H9 (cell line): ENCODE data around the gene COL5A3. TPM values are rescaled to one million over a fixed set of nuclear protein-coding genes. Genes with fewer than 3 reads are reported as not detected.

ENCODE experiments used
- DNase-seq: peaks from one replicate; pipeline ENCODE4 v3.0.0-alpha.2; 2017
- H2AFZ ChIP-seq: one replicate; pipeline ENCODE4 v1.6.1; 2013; ENCODE audit warnings: mild to moderate bottlenecking, low read length, control low read depth, moderate library complexity
- H2AK5ac ChIP-seq: 2 replicates; pipeline ENCODE4 v1.6.1; 2013; ENCODE audit warnings: low read length, control low read depth, mixed read lengths; ENCODE audit not compliant: insufficient read length
- H2BK120ac ChIP-seq: one replicate; pipeline ENCODE4 v1.6.1; 2013; ENCODE audit warnings: low read depth, mild to moderate bottlenecking, low read length, control low read depth, inconsistent platforms; ENCODE audit not compliant: poor library complexity, severe bottlenecking
- H2BK12ac ChIP-seq: 2 replicates; pipeline ENCODE4 v1.6.1; 2013; ENCODE audit warnings: low read length, control low read depth, mixed read lengths, low read depth; ENCODE audit not compliant: insufficient read length
- H2BK15ac ChIP-seq: 2 replicates; pipeline ENCODE4 v1.6.1; 2013; ENCODE audit warnings: low read depth, low read length, control low read depth
- H2BK20ac ChIP-seq: one replicate; pipeline ENCODE4 v1.6.1; 2013; ENCODE audit warnings: low read depth, mild to moderate bottlenecking, low read length, control low read depth, inconsistent platforms; ENCODE audit not compliant: poor library complexity, severe bottlenecking
- H2BK5ac ChIP-seq: 2 replicates; pipeline ENCODE4 v1.6.1; 2013; ENCODE audit warnings: low read length, control low read depth, mixed read lengths; ENCODE audit not compliant: insufficient read length
- H3K14ac ChIP-seq: 2 replicates; pipeline ENCODE4 v1.6.1; 2013; ENCODE audit warnings: low read length, control low read depth; ENCODE audit not compliant: insufficient read depth
- H3K18ac ChIP-seq: 2 replicates; pipeline ENCODE4 v1.6.1; 2013; ENCODE audit warnings: low read depth, mild to moderate bottlenecking, mixed read lengths, low read length, control low read depth; ENCODE audit not compliant: insufficient read length
- H3K23ac ChIP-seq: 2 replicates; pipeline ENCODE4 v1.6.1; 2013; ENCODE audit warnings: low read length, control low read depth, mixed read lengths, low read depth; ENCODE audit not compliant: insufficient read length
- H3K23me2 ChIP-seq: 2 replicates; pipeline ENCODE4 v1.6.1; 2013; ENCODE audit warnings: low read depth, mild to moderate bottlenecking, mixed read lengths, low read length, control low read depth; ENCODE audit not compliant: insufficient read length, poor library complexity, severe bottlenecking
- H3K27ac ChIP-seq: 2 replicates; pipeline ENCODE4 v1.5.1; 2013; ENCODE audit warnings: low read length, control low read depth, mixed read lengths, low read depth; ENCODE audit not compliant: insufficient read length
- H3K27me3 ChIP-seq: 2 replicates; pipeline ENCODE4 v1.6.1; 2013; ENCODE audit warnings: low read length, control low read depth, inconsistent platforms; ENCODE audit not compliant: insufficient read depth
- H3K4ac ChIP-seq: 2 replicates; pipeline ENCODE4 v1.6.1; 2013; ENCODE audit warnings: low read depth, mild to moderate bottlenecking, control low read depth, inconsistent platforms, low read length, moderate library complexity
- H3K4me1 ChIP-seq: 2 replicates; pipeline ENCODE4 v1.6.1; 2013; ENCODE audit warnings: low read length, control low read depth, inconsistent platforms; ENCODE audit not compliant: insufficient read depth
- H3K4me2 ChIP-seq: 2 replicates; pipeline ENCODE4 v1.6.1; 2013; ENCODE audit warnings: low read length, control low read depth, mixed read lengths; ENCODE audit not compliant: insufficient read length, insufficient read depth
- H3K56ac ChIP-seq: 2 replicates; pipeline ENCODE4 v1.6.1; 2013; ENCODE audit warnings: low read depth, mild to moderate bottlenecking, mixed read lengths, low read length, control low read depth; ENCODE audit not compliant: insufficient read length
- H3K79me1 ChIP-seq: 2 replicates; pipeline ENCODE4 v1.6.1; 2013; ENCODE audit warnings: low read depth, mild to moderate bottlenecking, moderate library complexity, low read length, control low read depth, inconsistent platforms; ENCODE audit not compliant: insufficient read depth, poor library complexity, severe bottlenecking
- H3K79me2 ChIP-seq: 2 replicates; pipeline ENCODE4 v1.6.1; 2013; ENCODE audit warnings: low read length, control low read depth, inconsistent platforms; ENCODE audit not compliant: insufficient read depth
- H3K9ac ChIP-seq: 2 replicates; pipeline ENCODE4 v1.6.1; 2013; ENCODE audit warnings: low read length, control low read depth, mixed read lengths; ENCODE audit not compliant: insufficient read length; ENCODE audit errors: extremely low read depth
- H3K9me3 ChIP-seq: one replicate; pipeline ENCODE4 v1.6.1; 2013; ENCODE audit warnings: low read depth, low read length, inconsistent platforms; ENCODE audit not compliant: control insufficient read depth
- H3T11ph ChIP-seq: one replicate; pipeline ENCODE4 v1.6.1; 2013; ENCODE audit warnings: mild to moderate bottlenecking, low read length, control low read depth, inconsistent platforms
- H4K20me1 ChIP-seq: one replicate; pipeline ENCODE4 v1.6.1; 2013; ENCODE audit not compliant: control insufficient read depth, insufficient read length, insufficient read depth
- H4K5ac ChIP-seq: 2 replicates; pipeline ENCODE4 v1.6.1; 2013; ENCODE audit warnings: low read depth, mild to moderate bottlenecking, mixed read lengths, low read length, control low read depth; ENCODE audit not compliant: insufficient read length
- H4K8ac ChIP-seq: replicated peaks from 2 replicates; pipeline ENCODE4 v1.6.1; 2013; ENCODE audit warnings: low read length, control low read depth, mixed read lengths, low read depth; ENCODE audit not compliant: insufficient read length
- H4K91ac ChIP-seq: 2 replicates; pipeline ENCODE4 v1.6.1; 2013; ENCODE audit warnings: low read depth, mild to moderate bottlenecking, moderate library complexity, mixed read lengths, low read length, control low read depth; ENCODE audit not compliant: insufficient read length
- H3K27ac Mint-ChIP-seq, 3 experiments: 2 replicates in 2 of 3; 3 replicates in 1 of 3; pipeline ENCODE4 v1.8.0; 2020 to 2021; ENCODE audit warnings: mixed read lengths in 3 of 3, mild to moderate bottlenecking in 1 of 3, moderate library complexity in 1 of 3
- H3K27me3 Mint-ChIP-seq: 2 replicates; pipeline ENCODE4 v1.8.0; 2021; ENCODE audit warnings: low read depth, mild to moderate bottlenecking, moderate library complexity, mixed read lengths
- H3K36me3 Mint-ChIP-seq, 3 experiments: 2 replicates in 2 of 3; 3 replicates in 1 of 3; pipeline ENCODE4 v1.8.0; 2020 to 2021; ENCODE audit warnings: low read depth in 3 of 3, mixed read lengths in 3 of 3; ENCODE audit not compliant: insufficient read depth in 1 of 3
- H3K4me1 Mint-ChIP-seq, 2 experiments: 2 replicates each; pipeline ENCODE4 v1.8.0; 2020; ENCODE audit warnings: mixed read lengths in 2 of 2
- H3K4me3 Mint-ChIP-seq, 2 experiments: 2 replicates in 1 of 2; 3 replicates in 1 of 2; pipeline ENCODE4 v1.8.0; 2020 to 2021; ENCODE audit warnings: mild to moderate bottlenecking in 2 of 2, mixed read lengths in 2 of 2, moderate library complexity in 1 of 2
- H3K9me3 Mint-ChIP-seq, 2 experiments: 2 replicates in 1 of 2; 3 replicates in 1 of 2; pipeline ENCODE4 v1.8.0; 2020; ENCODE audit warnings: mild to moderate bottlenecking in 2 of 2, mixed read lengths in 2 of 2, moderate library complexity in 1 of 2
- CTCF ChIP-seq: fragments of 200-600 bp; sonication (generic); conservative IDR thresholded peaks from 3 replicates; pipeline ENCODE4 v1.8.0; 2021; ENCODE audit warnings: antibody characterized with exemption, mild to moderate bottlenecking
- WGBS: extraction: QIAGEN DNeasy Blood & Tissue Kit; methylation state at CpG from one replicate; pipeline ENCODE4 v1.1.7; 2013; ENCODE audit warnings: missing lambda C conversion rate, low lambda C conversion rate, mixed read lengths; ENCODE audit not compliant: insufficient read length; ENCODE audit errors: extremely low coverage; 5-methylcytosine and 5-hydroxymethylcytosine counted together
- total RNA-seq: library from RNA; stranded (reverse); gene quantifications from 2 replicates; pipeline ENCODE4 v1.2.1, GENCODE V29; 2021

COL5A3 gene
- total RNA-seq, 1 experiment from 2014 or later = 0.72 TPM

GRCh38 chr19:10021863-10022262, 11.6 kb upstream of the COL5A3 start:
- peak overlapping the region in 1 of 3 experiments; percentile 79; a peak in 1 of 7 replicates for H3K27ac Mint-ChIP-seq
- H4K8ac ChIP-seq = no peak overlapping the region

More at GRCh38 chr19:10021863-10022262, 11.6 kb upstream of the COL5A3 start:
- Histone ChIP-seq H2AK5ac (no peak overlapping the region), H3K79me2 (no peaks in the 10 kb centered on the region), H2BK15ac (no peak overlapping the region), H3K18ac (no peak overlapping the region), H3K56ac (no peak overlapping the region), H3K14ac (no peak overlapping the region), H4K5ac (no peak overlapping the region), H3K23ac (no peak overlapping the region), H2BK20ac (no peak overlapping the region), H3K9me3 (no peaks in the 10 kb centered on the region), H2BK120ac (no peak overlapping the region), H2BK12ac (no peak overlapping the region), H2AFZ (no peak overlapping the region), H3K9ac (no peak overlapping the region), H3K79me1 (no peaks in the 10 kb centered on the region), H4K20me1 (no peaks in the 10 kb centered on the region), H3K4ac (no peak overlapping the region), H4K91ac (no peak overlapping the region), H2BK5ac (no peak overlapping the region), H3K27ac (no peak overlapping the region), H3K23me2 (no peaks in the 10 kb centered on the region), H3K27me3 (no peaks in the 10 kb centered on the region), H3K4me2 (no peak overlapping the region), H3K4me1 (no peaks in the 10 kb centered on the region), H3T11ph (no peak overlapping the region)
- TF ChIP-seq CTCF = no peak
- no peaks in the 10 kb centered on the region; a peak in 1 of 4 replicates for H3K4me1 Mint-ChIP-seq
- H3K4me3 Mint-ChIP-seq = no peak overlapping the region
- WGBS = no CpG with 5 or more reads among the region's 2 CpGs
- H3K36me3 Mint-ChIP-seq = no peaks in the 10 kb centered on the region
- no peak for DNase-seq
- peaks cover 18% of the 10 kb centered on the region for H3K27me3 Mint-ChIP-seq
- no peaks in the 10 kb centered on the region; a peak in 1 of 5 replicates for H3K9me3 Mint-ChIP-seq
